K562 (cell line): Measurements from ENCODE around the gene ERO1B. TPM values are rescaled to one million over a fixed set of nuclear protein-coding genes. Genes with fewer than 3 reads are reported as not detected.

Source experiments
- ATAC-seq: fragments of 200-7000 bp; cut with Tn5 transposase; 3 replicates; pipeline ENCODE4 v1.9.1; 2020; ENCODE audit warnings: moderate library complexity
- BruUV-seq: library from RNA; stranded (reverse); fragments of 400-500 nt; replicated peaks from 2 replicates; lab custom pipeline; 2021; lab: Mats Ljungman, UMichigan
- CTCF ChIA-PET: fragments of 300-600 bp; formaldehyde crosslinking; extraction: SDS; loops from one replicate; lab custom pipeline; 2021; ENCODE audit warnings: low intra/inter-chr PET ratio; lab: Yijun Ruan, JAX
- POLR2A ChIA-PET: fragments of 300-600, 350-650 bp; sonication (Branson Sonifier 250); formaldehyde crosslinking; extraction: SDS; loops from one replicate; lab custom pipeline; 2021; ENCODE audit warnings: antibody characterized with exemption, inconsistent platforms; lab: Yijun Ruan, JAX
- DNase-seq, 4 experiments: peaks; one replicate each; pipeline versions ENCODE4 v3.0.0 to v3.0.0-alpha.2; 2011 to 2018; ENCODE audit warnings: low spot score in 3 of 4, mixed read lengths in 3 of 4; ENCODE audit errors: extremely low read depth in 1 of 4
- FAIRE-seq: peaks from 2 replicates; lab custom pipeline; 2011; peaks lifted over from hg19 to GRCh38; lab: Jason Lieb, UNC
- H2AFZ ChIP-seq: 2 replicates; pipeline ENCODE4 v1.6.0; 2011; ENCODE audit warnings: low read depth, low read length, control low read depth, inconsistent platforms
- H3K27ac ChIP-seq: fragments of 200-600 bp; 3 replicates; pipeline ENCODE4 v1.8.0; 2011; ENCODE audit warnings: low read depth, mild to moderate bottlenecking, control low read depth, inconsistent platforms, low read length, moderate library complexity, mixed read lengths; ENCODE audit errors: extremely low read depth
- H3K27me3 ChIP-seq, 2 experiments: fragments of 300-600 bp in 1 of 2; 2 replicates in 1 of 2; 3 replicates in 1 of 2; pipeline versions ENCODE4 v1.6.0 to v1.8.0; 2011; ENCODE audit warnings: inconsistent platforms in 2 of 2, low read length in 2 of 2, mild to moderate bottlenecking in 1 of 2, mixed read lengths in 1 of 2, moderate library complexity in 1 of 2; ENCODE audit not compliant: control insufficient read depth in 2 of 2, insufficient read depth in 2 of 2
- H3K36me3 ChIP-seq: fragments of 300-600 bp; 3 replicates; pipeline ENCODE4 v1.8.0; 2011; ENCODE audit warnings: mild to moderate bottlenecking, low read length, inconsistent platforms; ENCODE audit not compliant: control insufficient read depth, insufficient read depth
- H3K4me1 ChIP-seq, 2 experiments: fragments of 200-600 bp in 1 of 2; replicated peaks in 1 of 2; 2 replicates in 1 of 2; 3 replicates in 1 of 2; pipeline versions ENCODE4 v1.5.1 to v1.8.0; 2011; ENCODE audit warnings: inconsistent platforms in 2 of 2, low read length in 2 of 2, mild to moderate bottlenecking in 1 of 2, mixed read lengths in 1 of 2, moderate library complexity in 1 of 2; ENCODE audit not compliant: control insufficient read depth in 2 of 2, insufficient read depth in 2 of 2
- H3K4me2 ChIP-seq: 2 replicates; pipeline ENCODE4 v1.6.1; 2011; ENCODE audit warnings: low read length, control low read depth, inconsistent platforms, mixed read lengths; ENCODE audit not compliant: insufficient read depth
- H3K4me3 ChIP-seq: fragments of 200-600 bp; sonication (generic), shearing (Covaris generic); 2 replicates; pipeline ENCODE4 v1.5.1; 2016; ENCODE audit warnings: control low read depth, inconsistent platforms
- H3K79me2 ChIP-seq: fragments of 200-600 bp; 3 replicates; pipeline ENCODE4 v1.8.0; 2011; ENCODE audit warnings: low read length, inconsistent platforms; ENCODE audit not compliant: control insufficient read depth, insufficient read depth
- H3K9ac ChIP-seq, 2 experiments: 2 replicates each; pipeline versions ENCODE4 v1.6.0 to v1.6.1; 2011; ENCODE audit warnings: low read depth in 2 of 2, low read length in 2 of 2, control low read depth in 1 of 2, inconsistent platforms in 1 of 2, mild to moderate bottlenecking in 1 of 2, mixed read lengths in 1 of 2; ENCODE audit not compliant: insufficient read depth in 1 of 2
- H3K9me1 ChIP-seq: one replicate; pipeline ENCODE4 v1.6.0; 2011; ENCODE audit warnings: inconsistent platforms, mild to moderate bottlenecking, low read length, moderate library complexity; ENCODE audit not compliant: control insufficient read depth, insufficient read depth
- H3K9me3 ChIP-seq: replicated peaks from 2 replicates; pipeline ENCODE4 v1.5.1; 2011; ENCODE audit warnings: low read depth, low read length, inconsistent platforms; ENCODE audit not compliant: control insufficient read depth, insufficient read depth
- H4K20me1 ChIP-seq: replicated peaks from 2 replicates; pipeline ENCODE4 v1.6.1; 2011; ENCODE audit warnings: low read length, inconsistent platforms, mixed read lengths; ENCODE audit not compliant: control insufficient read depth, insufficient read depth
- AFF1 ChIP-seq, 2 experiments: fragments of 450-650 bp; IDR thresholded peaks; 2 replicates each; pipeline ENCODE4 v1.6.1; 2018; ENCODE audit warnings: mild to moderate bottlenecking in 2 of 2, low read depth in 1 of 2; ENCODE audit not compliant: partially characterized antibody in 2 of 2
- BRF1 ChIP-seq: IDR thresholded peaks from 3 replicates; pipeline ENCODE4 v1.6.1; 2011; ENCODE audit warnings: borderline replicate concordance, mild to moderate bottlenecking; ENCODE audit not compliant: insufficient read length; ENCODE audit errors: extremely low read depth
- HSF4 ChIP-seq: fragments of 250-450 bp; sonication (Bioruptor Pico); IDR thresholded peaks from 2 replicates; pipeline ENCODE4 v2.1.2; 2022; ENCODE audit warnings: mild to moderate bottlenecking, moderate library complexity, borderline replicate concordance
- MEF2A ChIP-seq: IDR thresholded peaks from 2 replicates; pipeline ENCODE4 v1.6.1; 2011; ENCODE audit warnings: low read depth, mild to moderate bottlenecking, low read length, moderate library complexity; ENCODE audit not compliant: control insufficient read depth
- NCOA2 ChIP-seq, 2 experiments: fragments of 450-650 bp; IDR thresholded peaks; 2 replicates each; pipeline ENCODE4 v1.6.1; 2018; ENCODE audit warnings: mild to moderate bottlenecking in 2 of 2, moderate library complexity in 1 of 2; ENCODE audit not compliant: partially characterized antibody in 2 of 2
- RBM15 ChIP-seq: fragments of 200-400 bp; formaldehyde crosslinking; IDR thresholded peaks from 2 replicates; pipeline ENCODE4 v1.6.1; 2018; ENCODE audit warnings: mild to moderate bottlenecking, low read length, moderate library complexity; ENCODE audit not compliant: insufficient read depth
- RUNX1 ChIP-seq: sonication (generic); IDR thresholded peaks from 2 replicates; pipeline ENCODE4 v1.6.1; 2016; ENCODE audit warnings: antibody characterized with exemption, low read depth
- SIN3A ChIP-seq, 2 experiments: fragments of 150-350 bp in 1 of 2; IDR thresholded peaks; 2 replicates each; pipeline ENCODE4 v1.6.1; 2011 to 2016; ENCODE audit warnings: borderline replicate concordance in 2 of 2, low read depth in 2 of 2, low read length in 2 of 2, mild to moderate bottlenecking in 2 of 2, moderate library complexity in 2 of 2; ENCODE audit not compliant: control insufficient read depth in 1 of 2
- ZNF253 ChIP-seq: fragments of 250-450 bp; sonication (Bioruptor Pico); conservative IDR thresholded peaks from 2 replicates; pipeline ENCODE4 v1.6.1; 2021; ENCODE audit warnings: mild to moderate bottlenecking
- WGBS: fragments of 100-300 bp; shearing (Covaris generic); methylation state at CpG from one replicate; pipeline ENCODE4 v1.1.6; 2016; ENCODE audit warnings: low coverage, mixed read lengths; ENCODE audit not compliant: insufficient coverage; ENCODE audit errors: missing lambda C conversion rate; 5-methylcytosine and 5-hydroxymethylcytosine counted together
- in situ Hi-C: fragments of 300-500 bp; cut with MboI; formaldehyde crosslinking; loops from 4 replicates; pipeline ENCODE4 v1.15.0; 2018; ENCODE audit warnings: inconsistent platforms, mixed read lengths
- intact Hi-C: fragments of 100-400 bp; cut with micrococcal nuclease; formaldehyde crosslinking; loops from 2 replicates; pipeline ENCODE4 v1.14.2; 2022
- polyA plus RNA-seq, 8 experiments: library from polyadenylated mRNA; depleted of rRNA in 4 of 8; stranded (reverse) in 5 of 8; unstranded in 3 of 8; fragments of >200 nt; fragmentation: Nextera tagmentation in 2 of 8; fragmentation: Illumina TruSeq in 1 of 8; extraction: Ambion mirVana in 2 of 8; extraction: Trizol in 1 of 8; gene quantifications; 2 replicates each; pipeline versions ENCODE4 v1.2.1 to v1.2.3, GENCODE V29; 2011 to 2014; ENCODE audit warnings: inconsistent platforms in 1 of 8, missing spikeins in 1 of 8
- total RNA-seq, 7 experiments: library from RNA; depleted of rRNA in 6 of 7; stranded (reverse); fragments of >200 nt in 6 of 7; fragmentation: Illumina TruSeq in 2 of 7; extraction: Trizol in 2 of 7; gene quantifications; 2 replicates each; pipeline versions ENCODE4 v1.2.1 to v1.2.3, GENCODE V29; 2011 to 2021; ENCODE audit warnings: low replicate concordance in 1 of 7
- TF ChIP-seq, protein P1 (sequence below): fragments of 450-650 bp; formaldehyde crosslinking; IDR thresholded peaks from 2 replicates; pipeline ENCODE4 v1.4.0; 2020; ENCODE audit warnings: mild to moderate bottlenecking, moderate library complexity
- TF ChIP-seq, protein P2 (sequence below): fragments of 250-450 bp; sonication (Bioruptor Pico); IDR thresholded peaks from 2 replicates; pipeline ENCODE4 v1.8.0; 2022; ENCODE audit warnings: moderate library complexity, mild to moderate bottlenecking, inconsistent platforms
- TF ChIP-seq, protein P3 (sequence below): sonication (generic); formaldehyde crosslinking; IDR thresholded peaks from 2 replicates; pipeline ENCODE4 v1.8.0; 2022; ENCODE audit warnings: mild to moderate bottlenecking, missing genetic modification reagents

Gene ERO1B
- total and polyA plus RNA-seq, 9 of the 15 experiments (the other 6 are each of a cell fraction or from before 2014, with no cell fraction given) = 0.59 to 6.4 (median 4.2) TPM

- no peaks in the 10 kb centered on the region for H3K36me3 ChIP-seq
- H3K27me3 ChIP-seq = no peaks in the 10 kb centered on the region
- peaks cover 0 to 3% of the 10 kb centered on the region in 2 experiments; a peak in 1 of 5 replicates for H3K4me1 ChIP-seq
- no peak overlapping the region for H3K27ac ChIP-seq
- H3K79me2 ChIP-seq = no peaks in the 10 kb centered on the region
- no TSS peak for BruUV-seq
- H3K9me1 ChIP-seq = no peaks in the 10 kb centered on the region
- ATAC-seq = peak; percentile 90
- no peak overlapping the region for H3K4me3 ChIP-seq
- 0 out of 2 replicates have a peak overlapping the region, but pooled peaks have one; percentile 7 for H2AFZ ChIP-seq
- no peak overlapping the region for H3K9ac ChIP-seq
- H3K9me3 ChIP-seq = no peaks in the 10 kb centered on the region
- intact Hi-C loops (loop anchor here (2.0 to 5.0 kb wide), 2 partner anchors 189 to 195 kb away; no protein-coding TSS in a partner anchor), in situ Hi-C loops (no loop called here)
- POLR2A ChIA-PET = interaction anchor here (0.6 to 5.3 kb wide), 3 partner anchors 9 to 177 kb away, joined by 3 to 27 read pairs (median 4); no protein-coding TSS in a partner anchor
- DNase-seq = peak in 2 of 4 experiments; percentile 32 to 43
- no peaks in the 10 kb centered on the region for H4K20me1 ChIP-seq
- CTCF ChIA-PET = no interaction called here
- no peak overlapping the region for H3K4me2 ChIP-seq
- no peak for FAIRE-seq
- 44% methylated on average over 4 of the region's 4 CpGs for WGBS
- TF ChIP-seq MEF2A = no peak
- TF ChIP-seq RUNX1 = no peak
- TF ChIP-seq, protein P1, sequence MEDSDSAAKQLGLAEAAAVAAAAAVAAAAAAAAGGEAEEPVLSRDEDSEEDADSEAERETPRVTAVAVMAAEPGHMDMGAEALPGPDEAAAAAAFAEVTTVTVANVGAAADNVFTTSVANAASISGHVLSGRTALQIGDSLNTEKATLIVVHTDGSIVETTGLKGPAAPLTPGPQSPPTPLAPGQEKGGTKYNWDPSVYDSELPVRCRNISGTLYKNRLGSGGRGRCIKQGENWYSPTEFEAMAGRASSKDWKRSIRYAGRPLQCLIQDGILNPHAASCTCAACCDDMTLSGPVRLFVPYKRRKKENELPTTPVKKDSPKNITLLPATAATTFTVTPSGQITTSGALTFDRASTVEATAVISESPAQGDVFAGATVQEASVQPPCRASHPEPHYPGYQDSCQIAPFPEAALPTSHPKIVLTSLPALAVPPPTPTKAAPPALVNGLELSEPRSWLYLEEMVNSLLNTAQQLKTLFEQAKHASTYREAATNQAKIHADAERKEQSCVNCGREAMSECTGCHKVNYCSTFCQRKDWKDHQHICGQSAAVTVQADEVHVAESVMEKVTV = peak; percentile 36; the same call in 1 of the 2 replicates
- no peak for TF ChIP-seq BRF1
- TF ChIP-seq, protein P2, sequence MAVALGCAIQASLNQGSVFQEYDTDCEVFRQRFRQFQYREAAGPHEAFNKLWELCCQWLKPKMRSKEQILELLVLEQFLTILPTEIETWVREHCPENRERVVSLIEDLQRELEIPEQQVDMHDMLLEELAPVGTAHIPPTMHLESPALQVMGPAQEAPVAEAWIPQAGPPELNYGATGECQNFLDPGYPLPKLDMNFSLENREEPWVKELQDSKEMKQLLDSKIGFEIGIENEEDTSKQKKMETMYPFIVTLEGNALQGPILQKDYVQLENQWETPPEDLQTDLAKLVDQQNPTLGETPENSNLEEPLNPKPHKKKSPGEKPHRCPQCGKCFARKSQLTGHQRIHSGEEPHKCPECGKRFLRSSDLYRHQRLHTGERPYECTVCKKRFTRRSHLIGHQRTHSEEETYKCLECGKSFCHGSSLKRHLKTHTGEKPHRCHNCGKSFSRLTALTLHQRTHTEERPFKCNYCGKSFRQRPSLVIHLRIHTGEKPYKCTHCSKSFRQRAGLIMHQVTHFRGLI (CRISPR knock-in tag) = no peak
- no peak for TF ChIP-seq SIN3A (IDR thresholded peaks at IDR 0.05; ENCODE audit: borderline replicate concordance in 2 of 2, control insufficient read depth in 1 of 2, low read depth in 2 of 2, low read length in 2 of 2)
- no peak for TF ChIP-seq RBM15
- TF ChIP-seq, protein P3, sequence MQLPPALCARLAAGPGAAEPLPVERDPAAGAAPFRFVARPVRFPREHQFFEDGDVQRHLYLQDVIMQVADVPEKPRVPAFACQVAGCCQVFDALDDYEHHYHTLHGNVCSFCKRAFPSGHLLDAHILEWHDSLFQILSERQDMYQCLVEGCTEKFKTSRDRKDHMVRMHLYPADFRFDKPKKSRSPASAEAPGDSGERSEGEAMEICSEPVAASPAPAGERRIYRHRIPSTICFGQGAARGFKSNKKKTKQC (CRISPR knock-in tag) = no peak
- TF ChIP-seq HSF4 (CRISPR knock-in tag) = no peak
- no peak for TF ChIP-seq ZNF253 (CRISPR knock-in tag)
- TF ChIP-seq NCOA2 (IDR thresholded peaks at IDR 0.05; ENCODE audit: partially characterized antibody in 2 of 2) = no peak
- no peak for TF ChIP-seq AFF1 (IDR thresholded peaks at IDR 0.05; ENCODE audit: low read depth in 1 of 2, partially characterized antibody in 2 of 2)
Measured at GRCh38 chr1:236303675-236304074, 21.9 kb upstream of the ERO1B start.
